ENCODE measurements around the gene NKAPL. TPM values are rescaled to one million over a fixed set of nuclear protein-coding genes. Genes with fewer than 3 reads are reported as not detected.

The NKAPL gene
- total and polyA plus RNA-seq, 2 of the 13 experiments (the other 11 are each of a cell fraction or from before 2014, with no cell fraction given): not detected

DNA sequence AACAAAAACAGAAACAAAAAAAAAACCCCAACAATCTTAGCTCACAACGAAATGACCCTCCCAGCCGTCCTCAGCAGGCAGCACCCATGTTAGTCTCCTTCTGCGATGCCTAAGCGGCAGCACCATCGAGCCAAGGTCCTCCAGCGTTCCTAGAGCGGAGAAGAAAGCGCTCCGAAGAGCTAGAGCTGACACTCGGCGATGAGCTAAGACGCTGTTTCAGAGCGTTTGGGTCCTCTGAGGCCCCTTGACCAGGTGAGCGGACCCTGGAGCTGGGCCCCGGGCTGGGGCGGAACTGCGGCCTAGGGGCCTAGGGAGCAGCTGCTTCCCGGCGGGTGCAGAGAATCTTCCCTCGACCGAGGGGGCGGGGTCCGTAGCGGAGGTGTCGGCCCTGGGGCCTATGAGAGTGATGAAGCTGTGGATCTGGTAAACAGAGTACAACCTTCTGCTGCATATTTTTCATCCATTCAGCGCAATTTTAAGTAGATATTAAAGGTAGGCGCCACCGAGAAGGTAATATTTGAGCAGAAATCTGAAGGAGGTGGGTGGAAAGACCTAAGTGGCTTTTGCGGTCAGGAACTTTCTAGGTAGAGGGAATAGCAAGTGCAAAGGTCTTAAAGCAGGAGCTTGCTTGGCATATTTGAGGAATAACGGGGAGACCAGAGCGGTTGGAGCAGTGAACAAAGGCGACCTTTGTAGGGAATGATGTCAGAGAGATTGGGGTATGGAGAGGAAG lies 8.0 kb downstream of the NKAPL start, which contains the start of gene ZSCAN26 (continued):
- TF ChIP-seq, protein P1, sequence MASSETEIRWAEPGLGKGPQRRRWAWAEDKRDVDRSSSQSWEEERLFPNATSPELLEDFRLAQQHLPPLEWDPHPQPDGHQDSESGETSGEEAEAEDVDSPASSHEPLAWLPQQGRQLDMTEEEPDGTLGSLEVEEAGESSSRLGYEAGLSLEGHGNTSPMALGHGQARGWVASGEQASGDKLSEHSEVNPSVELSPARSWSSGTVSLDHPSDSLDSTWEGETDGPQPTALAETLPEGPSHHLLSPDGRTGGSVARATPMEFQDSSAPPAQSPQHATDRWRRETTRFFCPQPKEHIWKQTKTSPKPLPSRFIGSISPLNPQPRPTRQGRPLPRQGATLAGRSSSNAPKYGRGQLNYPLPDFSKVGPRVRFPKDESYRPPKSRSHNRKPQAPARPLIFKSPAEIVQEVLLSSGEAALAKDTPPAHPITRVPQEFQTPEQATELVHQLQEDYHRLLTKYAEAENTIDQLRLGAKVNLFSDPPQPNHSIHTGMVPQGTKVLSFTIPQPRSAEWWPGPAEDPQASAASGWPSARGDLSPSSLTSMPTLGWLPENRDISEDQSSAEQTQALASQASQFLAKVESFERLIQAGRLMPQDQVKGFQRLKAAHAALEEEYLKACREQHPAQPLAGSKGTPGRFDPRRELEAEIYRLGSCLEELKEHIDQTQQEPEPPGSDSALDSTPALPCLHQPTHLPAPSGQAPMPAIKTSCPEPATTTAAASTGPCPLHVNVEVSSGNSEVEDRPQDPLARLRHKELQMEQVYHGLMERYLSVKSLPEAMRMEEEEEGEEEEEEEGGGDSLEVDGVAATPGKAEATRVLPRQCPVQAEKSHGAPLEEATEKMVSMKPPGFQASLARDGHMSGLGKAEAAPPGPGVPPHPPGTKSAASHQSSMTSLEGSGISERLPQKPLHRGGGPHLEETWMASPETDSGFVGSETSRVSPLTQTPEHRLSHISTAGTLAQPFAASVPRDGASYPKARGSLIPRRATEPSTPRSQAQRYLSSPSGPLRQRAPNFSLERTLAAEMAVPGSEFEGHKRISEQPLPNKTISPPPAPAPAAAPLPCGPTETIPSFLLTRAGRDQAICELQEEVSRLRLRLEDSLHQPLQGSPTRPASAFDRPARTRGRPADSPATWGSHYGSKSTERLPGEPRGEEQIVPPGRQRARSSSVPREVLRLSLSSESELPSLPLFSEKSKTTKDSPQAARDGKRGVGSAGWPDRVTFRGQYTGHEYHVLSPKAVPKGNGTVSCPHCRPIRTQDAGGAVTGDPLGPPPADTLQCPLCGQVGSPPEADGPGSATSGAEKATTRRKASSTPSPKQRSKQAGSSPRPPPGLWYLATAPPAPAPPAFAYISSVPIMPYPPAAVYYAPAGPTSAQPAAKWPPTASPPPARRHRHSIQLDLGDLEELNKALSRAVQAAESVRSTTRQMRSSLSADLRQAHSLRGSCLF (CRISPR knock-in tag; IDR thresholded peaks at IDR 0.05; ENCODE audit: borderline replicate concordance): peak; percentile 96
- TF ChIP-seq RNF2 (conservative IDR thresholded peaks at IDR 0.05; ENCODE audit: low read depth): peak; percentile 89
- TF ChIP-seq, protein P2, sequence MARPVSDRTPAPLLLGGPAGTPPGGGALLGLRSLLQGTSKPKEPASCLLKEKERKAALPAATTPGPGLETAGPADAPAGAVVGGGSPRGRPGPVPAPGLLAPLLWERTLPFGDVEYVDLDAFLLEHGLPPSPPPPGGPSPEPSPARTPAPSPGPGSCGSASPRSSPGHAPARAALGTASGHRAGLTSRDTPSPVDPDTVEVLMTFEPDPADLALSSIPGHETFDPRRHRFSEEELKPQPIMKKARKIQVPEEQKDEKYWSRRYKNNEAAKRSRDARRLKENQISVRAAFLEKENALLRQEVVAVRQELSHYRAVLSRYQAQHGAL (CRISPR knock-in tag; IDR thresholded peaks at IDR 0.05; ENCODE audit: not compliant biosample characterization): no peak
- no peak for TF ChIP-seq ZNF432 (CRISPR knock-in tag; IDR thresholded peaks at IDR 0.05; ENCODE audit: borderline replicate concordance)
- peak; percentile 83; the same call in 1 of the 2 replicates for TF ChIP-seq KLF9 (CRISPR knock-in tag; IDR thresholded peaks at IDR 0.05; ENCODE audit: low read depth)
- TF ChIP-seq ZNF570 (CRISPR knock-in tag; IDR thresholded peaks at IDR 0.05; ENCODE audit: borderline replicate concordance): no peak
- TF ChIP-seq ZNF510 (CRISPR knock-in tag; IDR thresholded peaks at IDR 0.05; ENCODE audit: low read depth): peak; percentile 42; the same call in 1 of the 2 replicates
- peak; percentile 86; the same call in 1 of the 2 replicates for TF ChIP-seq KLF11 (CRISPR knock-in tag; IDR thresholded peaks at IDR 0.05)
- peak; percentile 86; the same call in 1 of the 2 replicates for TF ChIP-seq ZFP37 (CRISPR knock-in tag; IDR thresholded peaks at IDR 0.05; ENCODE audit: borderline replicate concordance)
- no peak for TF ChIP-seq AGO2 (optimal IDR thresholded peaks at IDR 0.05; ENCODE audit: low read depth, low read length)
- peak; percentile 98 for TF ChIP-seq KMT2B (CRISPR knock-in tag; IDR thresholded peaks at IDR 0.05)
- TF ChIP-seq, protein P3, sequence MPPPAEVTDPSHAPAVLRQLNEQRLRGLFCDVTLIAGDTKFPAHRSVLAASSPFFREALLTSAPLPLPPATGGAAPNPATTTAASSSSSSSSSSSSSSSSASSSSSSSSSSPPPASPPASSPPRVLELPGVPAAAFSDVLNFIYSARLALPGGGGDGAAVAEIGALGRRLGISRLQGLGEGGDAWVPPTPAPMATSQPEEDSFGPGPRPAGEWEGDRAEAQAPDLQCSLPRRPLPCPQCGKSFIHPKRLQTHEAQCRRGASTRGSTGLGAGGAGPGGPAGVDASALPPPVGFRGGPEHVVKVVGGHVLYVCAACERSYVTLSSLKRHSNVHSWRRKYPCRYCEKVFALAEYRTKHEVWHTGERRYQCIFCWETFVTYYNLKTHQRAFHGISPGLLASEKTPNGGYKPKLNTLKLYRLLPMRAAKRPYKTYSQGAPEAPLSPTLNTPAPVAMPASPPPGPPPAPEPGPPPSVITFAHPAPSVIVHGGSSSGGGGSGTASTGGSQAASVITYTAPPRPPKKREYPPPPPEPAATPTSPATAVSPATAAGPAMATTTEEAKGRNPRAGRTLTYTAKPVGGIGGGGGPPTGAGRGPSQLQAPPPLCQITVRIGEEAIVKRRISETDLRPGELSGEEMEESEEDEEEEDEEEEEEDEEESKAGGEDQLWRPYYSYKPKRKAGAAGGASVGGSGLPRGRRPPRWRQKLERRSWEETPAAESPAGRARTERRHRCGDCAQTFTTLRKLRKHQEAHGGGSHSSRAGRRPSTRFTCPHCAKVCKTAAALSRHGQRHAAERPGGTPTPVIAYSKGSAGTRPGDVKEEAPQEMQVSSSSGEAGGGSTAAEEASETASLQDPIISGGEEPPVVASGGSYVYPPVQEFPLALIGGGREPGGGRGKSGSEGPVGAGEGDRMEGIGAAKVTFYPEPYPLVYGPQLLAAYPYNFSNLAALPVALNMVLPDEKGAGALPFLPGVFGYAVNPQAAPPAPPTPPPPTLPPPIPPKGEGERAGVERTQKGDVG (CRISPR knock-in tag; IDR thresholded peaks at IDR 0.05; ENCODE audit: borderline replicate concordance): peak; percentile 86; the same call in 1 of the 2 replicates
- TF ChIP-seq ASH2L (IDR thresholded peaks at IDR 0.05; ENCODE audit: insufficient read length, low read depth, low read length): peak; percentile 98
- TF ChIP-seq ZFP1 (CRISPR knock-in tag; IDR thresholded peaks at IDR 0.05): no peak
- no peak for TF ChIP-seq FOXK2 (IDR thresholded peaks at IDR 0.05)
- TF ChIP-seq, protein P4, sequence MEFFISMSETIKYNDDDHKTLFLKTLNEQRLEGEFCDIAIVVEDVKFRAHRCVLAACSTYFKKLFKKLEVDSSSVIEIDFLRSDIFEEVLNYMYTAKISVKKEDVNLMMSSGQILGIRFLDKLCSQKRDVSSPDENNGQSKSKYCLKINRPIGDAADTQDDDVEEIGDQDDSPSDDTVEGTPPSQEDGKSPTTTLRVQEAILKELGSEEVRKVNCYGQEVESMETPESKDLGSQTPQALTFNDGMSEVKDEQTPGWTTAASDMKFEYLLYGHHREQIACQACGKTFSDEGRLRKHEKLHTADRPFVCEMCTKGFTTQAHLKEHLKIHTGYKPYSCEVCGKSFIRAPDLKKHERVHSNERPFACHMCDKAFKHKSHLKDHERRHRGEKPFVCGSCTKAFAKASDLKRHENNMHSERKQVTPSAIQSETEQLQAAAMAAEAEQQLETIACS (CRISPR knock-in tag; IDR thresholded peaks at IDR 0.05): no peak
- TF ChIP-seq, protein P5, sequence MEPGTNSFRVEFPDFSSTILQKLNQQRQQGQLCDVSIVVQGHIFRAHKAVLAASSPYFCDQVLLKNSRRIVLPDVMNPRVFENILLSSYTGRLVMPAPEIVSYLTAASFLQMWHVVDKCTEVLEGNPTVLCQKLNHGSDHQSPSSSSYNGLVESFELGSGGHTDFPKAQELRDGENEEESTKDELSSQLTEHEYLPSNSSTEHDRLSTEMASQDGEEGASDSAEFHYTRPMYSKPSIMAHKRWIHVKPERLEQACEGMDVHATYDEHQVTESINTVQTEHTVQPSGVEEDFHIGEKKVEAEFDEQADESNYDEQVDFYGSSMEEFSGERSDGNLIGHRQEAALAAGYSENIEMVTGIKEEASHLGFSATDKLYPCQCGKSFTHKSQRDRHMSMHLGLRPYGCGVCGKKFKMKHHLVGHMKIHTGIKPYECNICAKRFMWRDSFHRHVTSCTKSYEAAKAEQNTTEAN (CRISPR knock-in tag; conservative IDR thresholded peaks at IDR 0.05): peak; percentile 71; the same call in 1 of the 2 replicates

Measured in HepG2 (cell line).